ENCODE results near the gene RTP2. TPM values are rescaled to one million over a fixed set of nuclear protein-coding genes. Genes with fewer than 3 reads are reported as not detected.

The RTP2 gene
- total and polyA plus RNA-seq, 8 donors = not detected

DNA sequence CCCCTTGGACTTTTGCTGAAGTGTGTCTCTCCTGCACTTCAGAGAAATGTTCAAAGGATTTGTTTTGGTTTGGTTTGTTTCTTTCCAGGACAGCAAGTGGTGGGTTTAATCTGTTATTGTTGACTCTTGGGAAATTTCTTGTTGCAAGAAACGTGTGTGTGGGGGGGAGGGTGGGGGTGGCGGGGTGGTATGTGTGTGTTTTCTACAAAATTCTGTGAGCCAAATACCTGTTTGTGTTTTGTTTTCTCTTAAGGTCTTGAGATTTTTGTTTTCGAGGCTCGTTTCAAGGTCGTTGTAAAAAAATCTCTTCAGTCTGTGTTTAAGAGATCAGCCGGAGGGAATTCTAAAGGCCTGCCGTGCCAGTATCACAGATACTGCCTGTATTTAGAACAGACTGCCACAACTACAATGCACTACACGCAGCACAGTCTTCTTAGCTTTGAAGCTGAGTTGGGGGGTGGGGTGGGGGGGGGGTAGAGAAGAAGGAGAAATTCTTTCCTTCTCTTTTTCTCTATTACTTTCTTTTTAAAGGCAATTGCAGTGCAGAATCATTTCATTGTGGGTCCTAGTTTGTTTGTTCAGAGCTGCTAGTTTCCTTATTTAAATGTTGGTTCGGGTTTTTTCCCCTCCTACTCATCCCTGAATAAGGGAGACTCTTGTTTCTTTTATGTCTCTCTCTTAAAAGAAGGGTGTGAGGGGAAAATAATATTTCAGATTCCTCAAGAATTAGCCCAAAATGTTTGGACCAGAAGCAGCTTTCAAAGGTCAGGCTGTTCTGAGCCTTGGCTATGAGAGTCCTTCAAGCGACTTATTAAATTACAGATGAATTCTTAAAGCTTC is 44.3 kb upstream of the RTP2 start:
- DNase-seq = peak in 1 of 4 donors; percentile 42
- Histone ChIP-seq H3K27me3 (no peaks in the 10 kb centered on the region), H3K4me3 (peak overlapping the region; percentile 56 to 57), H3K27ac (peak overlapping the region; percentile 99), H3K9me3 (no peaks in the 10 kb centered on the region), H3K36me3 (no peaks in the 10 kb centered on the region), H3K4me1 (peaks cover 3 to 65% of the 10 kb centered on the region in 2 donors)
- ATAC-seq = no peak
- intact Hi-C loops (cut with DNase I) = loop anchor here (10.0 kb wide), 2 partner anchors 1208 to 1398 kb away; no protein-coding TSS in a partner anchor
- TF ChIP-seq, protein P1, sequence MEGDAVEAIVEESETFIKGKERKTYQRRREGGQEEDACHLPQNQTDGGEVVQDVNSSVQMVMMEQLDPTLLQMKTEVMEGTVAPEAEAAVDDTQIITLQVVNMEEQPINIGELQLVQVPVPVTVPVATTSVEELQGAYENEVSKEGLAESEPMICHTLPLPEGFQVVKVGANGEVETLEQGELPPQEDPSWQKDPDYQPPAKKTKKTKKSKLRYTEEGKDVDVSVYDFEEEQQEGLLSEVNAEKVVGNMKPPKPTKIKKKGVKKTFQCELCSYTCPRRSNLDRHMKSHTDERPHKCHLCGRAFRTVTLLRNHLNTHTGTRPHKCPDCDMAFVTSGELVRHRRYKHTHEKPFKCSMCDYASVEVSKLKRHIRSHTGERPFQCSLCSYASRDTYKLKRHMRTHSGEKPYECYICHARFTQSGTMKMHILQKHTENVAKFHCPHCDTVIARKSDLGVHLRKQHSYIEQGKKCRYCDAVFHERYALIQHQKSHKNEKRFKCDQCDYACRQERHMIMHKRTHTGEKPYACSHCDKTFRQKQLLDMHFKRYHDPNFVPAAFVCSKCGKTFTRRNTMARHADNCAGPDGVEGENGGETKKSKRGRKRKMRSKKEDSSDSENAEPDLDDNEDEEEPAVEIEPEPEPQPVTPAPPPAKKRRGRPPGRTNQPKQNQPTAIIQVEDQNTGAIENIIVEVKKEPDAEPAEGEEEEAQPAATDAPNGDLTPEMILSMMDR (IDR thresholded peaks at IDR 0.05) = no peak

DNA sequence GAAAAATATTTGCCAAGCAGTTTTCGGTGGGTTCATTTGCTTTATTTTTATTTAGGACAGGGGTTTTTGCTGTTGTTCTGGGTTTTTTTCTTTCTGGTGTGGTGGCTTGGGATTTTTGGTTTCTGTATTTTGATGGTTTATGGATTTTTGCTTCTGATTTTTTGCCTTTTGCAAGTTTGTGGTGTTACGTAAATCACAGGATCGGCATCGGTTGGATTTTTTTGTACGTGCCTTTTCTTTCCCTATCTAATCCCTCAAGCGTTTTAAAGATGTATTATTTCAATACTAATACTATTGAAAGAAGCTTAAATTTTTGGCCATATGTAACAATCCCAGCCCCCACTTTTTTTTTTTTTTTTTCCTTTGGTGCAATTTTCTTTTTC is 43.7 kb upstream of the RTP2 start:
- no peaks in the 10 kb centered on the region for H3K9me3 ChIP-seq
- intact Hi-C loops (cut with DNase I) = loop anchor here (10.0 kb wide), 2 partner anchors 1209 to 1399 kb away; no protein-coding TSS in a partner anchor
- DNase-seq = peak in 1 of 4 donors; percentile 24
- H3K36me3 ChIP-seq = no peaks in the 10 kb centered on the region
- peak overlapping the region; percentile 56 to 57 for H3K4me3 ChIP-seq
- no peaks in the 10 kb centered on the region for H3K27me3 ChIP-seq
- peaks cover 3 to 67% of the 10 kb centered on the region in 2 donors for H3K4me1 ChIP-seq
- ATAC-seq = no peak
- peak overlapping the region; percentile 99 for H3K27ac ChIP-seq
- TF ChIP-seq, protein P1 (IDR thresholded peaks at IDR 0.05) = no peak

DNA sequence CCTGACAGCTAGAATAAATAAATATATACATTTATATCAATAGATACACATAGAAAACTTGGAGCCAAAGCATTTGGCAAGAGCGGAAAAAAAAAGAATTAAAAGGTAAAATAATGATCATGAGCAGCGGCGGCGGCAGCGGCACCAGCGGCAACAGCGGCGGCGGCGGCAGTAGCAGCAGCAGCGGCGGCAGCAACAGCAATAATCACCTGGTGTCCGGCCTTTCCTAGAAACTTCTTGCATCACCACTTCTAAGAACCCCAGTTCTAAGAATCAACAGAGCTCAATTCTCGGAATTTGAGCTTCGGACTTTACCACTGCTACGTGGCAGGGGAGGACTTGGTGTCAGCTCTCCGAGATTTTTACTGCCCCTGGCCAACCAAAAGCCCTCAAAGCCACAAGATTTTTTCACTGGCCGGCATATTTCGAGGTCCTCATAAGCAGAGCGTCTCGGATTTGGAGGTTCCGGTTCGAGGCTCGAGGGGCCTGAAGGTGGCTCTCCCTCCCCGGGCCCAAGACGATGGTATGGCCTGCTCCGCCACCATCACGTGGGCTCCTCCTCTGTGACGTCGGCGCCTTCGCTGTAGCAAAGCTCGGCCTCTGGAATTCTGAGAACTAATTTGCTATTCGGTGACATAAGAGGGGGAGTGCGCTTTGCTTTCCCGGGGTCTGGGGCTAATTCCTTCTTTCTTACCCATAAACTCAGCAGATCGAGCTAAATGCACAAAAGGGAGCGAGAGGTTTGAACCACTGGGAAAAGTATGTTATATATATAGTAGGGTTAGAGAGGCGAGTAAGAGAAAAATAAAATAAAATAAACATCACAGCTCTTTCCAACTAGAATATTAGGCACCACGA is 43.1 kb upstream of the RTP2 start, which contains the start of gene BCL6:
Gene BCL6 (minus strand): TSS at position 268 of the 858 bp plus-strand sequence. CDS start 11,775 bp downstream, outside the sequence.
- Histone ChIP-seq H3K27ac (peak within 1 kb of the TSS; percentile 99), H3K36me3 (no peaks in the 10 kb centered on the region), H3K27me3 (no peaks in the 10 kb centered on the region), H3K9me3 (no peaks in the 10 kb centered on the region), H3K4me1 (peaks cover 7 to 66% of the 10 kb centered on the region in 2 donors), H3K4me3 (peak within 1 kb of the TSS; percentile 56 to 57)
- ATAC-seq (peak; percentile 70), DNase-seq (peak; percentile 94 to 99 (median 96))
- intact Hi-C loops (cut with DNase I) = loop anchor here (10.0 kb wide), 2 partner anchors 1209 to 1399 kb away; no protein-coding TSS in a partner anchor
- TF ChIP-seq, protein P1 (IDR thresholded peaks at IDR 0.05) = no peak

DNA sequence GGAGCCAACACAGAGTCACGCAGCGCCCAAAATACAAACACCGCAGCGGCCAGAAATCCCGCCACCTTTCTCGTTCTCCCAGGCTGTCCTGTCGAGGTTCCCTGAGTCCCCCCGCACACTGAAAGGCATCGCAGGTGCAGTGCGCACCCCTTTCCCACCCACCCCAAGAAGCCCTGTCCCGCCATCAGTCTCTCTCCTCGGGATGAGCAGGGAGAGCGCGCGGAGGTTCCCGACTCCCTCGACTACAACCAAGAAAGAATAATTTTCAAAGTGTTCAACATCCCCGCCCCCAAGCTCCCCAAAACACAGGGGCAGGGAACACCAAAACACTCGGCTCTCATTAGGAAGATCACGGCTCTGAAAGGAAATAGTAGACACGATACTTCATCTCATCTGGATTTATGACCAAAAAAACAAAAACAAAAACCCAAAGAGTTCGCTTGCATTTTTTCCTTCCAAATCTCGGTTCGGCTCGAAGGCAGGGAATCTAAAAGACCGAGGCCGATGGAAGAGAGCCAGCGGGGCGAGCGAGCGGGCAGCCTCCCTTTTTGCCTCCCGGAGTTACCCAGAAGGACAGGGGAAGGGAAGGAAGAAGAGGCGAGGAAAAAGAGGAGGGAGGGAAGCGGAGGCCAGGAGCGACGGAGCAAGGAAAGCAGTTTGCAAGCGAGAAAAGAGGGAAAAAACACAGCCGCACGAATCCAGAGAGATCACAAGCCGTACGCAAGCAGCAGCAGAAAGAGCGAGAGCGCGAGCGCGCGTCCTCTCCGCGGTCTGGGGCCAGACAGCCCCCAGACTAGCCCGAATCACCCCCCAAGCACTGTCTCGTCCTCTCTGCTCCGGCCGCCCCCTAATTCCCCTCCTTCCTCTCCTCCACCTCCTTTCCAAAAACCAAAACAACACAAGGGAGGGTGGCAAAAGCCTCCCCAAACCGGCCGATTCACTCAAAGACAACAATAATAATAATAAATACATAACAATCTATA is 42.1 kb upstream of the RTP2 start:
- H3K9me3 ChIP-seq = no peaks in the 10 kb centered on the region
- H3K4me3 ChIP-seq = peak overlapping the region; percentile 56 to 57
- intact Hi-C loops (cut with DNase I) = loop anchor here (5.0 to 10.0 kb wide), 3 partner anchors 1208 to 1400 kb away; no protein-coding TSS in a partner anchor
- TF ChIP-seq, protein P1 (IDR thresholded peaks at IDR 0.05) = no peak
- ATAC-seq (peak; percentile 19), DNase-seq (peak; percentile 70 to 87 (median 82))
- no peaks in the 10 kb centered on the region for H3K27me3 ChIP-seq
- peaks cover 8 to 64% of the 10 kb centered on the region in 2 donors for H3K4me1 ChIP-seq
- peaks cover 0 to 2% of the 10 kb centered on the region in 2 donors for H3K36me3 ChIP-seq
- peak overlapping the region; percentile 99 for H3K27ac ChIP-seq
